ENCODE data around the gene BNIP3. TPM values are rescaled to one million over a fixed set of nuclear protein-coding genes. Genes with fewer than 3 reads are reported as not detected.

BNIP3 gene
- total RNA-seq, 1 donor from 2014 or later = 88.9 TPM

GRCh38 chr10:131944976-131945695, 36.6 kb downstream of the BNIP3 start:
- H3K27ac Mint-ChIP-seq (ENCODE audit: unreplicated experiment) = peak overlapping the region; percentile 98
- no peak overlapping the region for H3K4me3 Mint-ChIP-seq (ENCODE audit: unreplicated experiment)
- no peak for TF ChIP-seq CTCF (IDR thresholded peaks at IDR 0.05)
- no peaks in the 10 kb centered on the region for H3K9me3 Mint-ChIP-seq (ENCODE audit: low read depth)
- H3K36me3 Mint-ChIP-seq (ENCODE audit: low read depth) = peaks cover 33% of the 10 kb centered on the region
- no peak for DNase-seq (ENCODE audit: low spot score)
- H3K4me1 Mint-ChIP-seq (ENCODE audit: low read depth) = peaks cover 56% of the 10 kb centered on the region
- no peaks in the 10 kb centered on the region for H3K27me3 Mint-ChIP-seq (ENCODE audit: low read depth)

GRCh38 chr10:131944412-131944811, 37.3 kb downstream of the BNIP3 start:
- Mint-ChIP-seq H3K27ac (ENCODE audit: unreplicated experiment) (no peak overlapping the region), H3K4me1 (ENCODE audit: low read depth) (peaks cover 56% of the 10 kb centered on the region), H3K4me3 (ENCODE audit: unreplicated experiment) (no peak overlapping the region), H3K36me3 (ENCODE audit: low read depth) (peaks cover 31% of the 10 kb centered on the region), H3K27me3 (ENCODE audit: low read depth) (no peaks in the 10 kb centered on the region), H3K9me3 (ENCODE audit: low read depth) (no peaks in the 10 kb centered on the region)
- DNase-seq (ENCODE audit: low spot score) = peak; percentile 47
- TF ChIP-seq CTCF (IDR thresholded peaks at IDR 0.05) = no peak

GRCh38 chr10:131943021-131943814, 38.5 kb downstream of the BNIP3 start:
- no peaks in the 10 kb centered on the region for H3K27me3 Mint-ChIP-seq (ENCODE audit: low read depth)
- peak; percentile 66 for TF ChIP-seq CTCF (IDR thresholded peaks at IDR 0.05)
- DNase-seq (ENCODE audit: low spot score) = peak; percentile 77
- H3K4me3 Mint-ChIP-seq (ENCODE audit: unreplicated experiment) = no peak overlapping the region
- H3K9me3 Mint-ChIP-seq (ENCODE audit: low read depth) = no peaks in the 10 kb centered on the region
- peaks cover 54% of the 10 kb centered on the region for H3K4me1 Mint-ChIP-seq (ENCODE audit: low read depth)
- H3K36me3 Mint-ChIP-seq (ENCODE audit: low read depth) = peaks cover 32% of the 10 kb centered on the region
- no peak overlapping the region for H3K27ac Mint-ChIP-seq (ENCODE audit: unreplicated experiment)

GRCh38 chr10:131942455-131942854, 39.3 kb downstream of the BNIP3 start:
- TF ChIP-seq CTCF (IDR thresholded peaks at IDR 0.05) = no peak
- no peak for DNase-seq (ENCODE audit: low spot score)
- H3K27me3 Mint-ChIP-seq (ENCODE audit: low read depth) = no peaks in the 10 kb centered on the region
- H3K4me3 Mint-ChIP-seq (ENCODE audit: unreplicated experiment) = no peak overlapping the region
- peaks cover 29% of the 10 kb centered on the region for H3K36me3 Mint-ChIP-seq (ENCODE audit: low read depth)
- peaks cover 47% of the 10 kb centered on the region for H3K4me1 Mint-ChIP-seq (ENCODE audit: low read depth)
- H3K27ac Mint-ChIP-seq (ENCODE audit: unreplicated experiment) = no peak overlapping the region
- H3K9me3 Mint-ChIP-seq (ENCODE audit: low read depth) = no peaks in the 10 kb centered on the region

- H3K36me3 Mint-ChIP-seq (ENCODE audit: low read depth) = peaks cover 22% of the 10 kb centered on the region
- H3K27ac Mint-ChIP-seq (ENCODE audit: unreplicated experiment) = no peak overlapping the region
Measured at GRCh38 chr10:131938681-131939080, 43.0 kb downstream of the BNIP3 start.

More at GRCh38 chr10:131938681-131939080, 43.0 kb downstream of the BNIP3 start:
- Mint-ChIP-seq H3K4me1 (ENCODE audit: low read depth) (peaks cover 20% of the 10 kb centered on the region), H3K9me3 (ENCODE audit: low read depth) (no peaks in the 10 kb centered on the region), H3K27me3 (ENCODE audit: low read depth) (no peaks in the 10 kb centered on the region), H3K4me3 (ENCODE audit: unreplicated experiment) (no peak overlapping the region)
- DNase-seq (ENCODE audit: low spot score) = peak; percentile 57
- TF ChIP-seq CTCF (IDR thresholded peaks at IDR 0.05) = no peak
